HG03354 (cell line): Measurements from ENCODE around the gene S100A11.

Source experiments
- ATAC-seq: cut with Tn5 transposase; IDR thresholded peaks from one replicate; pipeline ENCODE4 v1.9.1; 2021; ENCODE audit warnings: mild to moderate bottlenecking; ENCODE audit not compliant: unreplicated experiment, poor library complexity, severe bottlenecking

S100A11 gene

DNA sequence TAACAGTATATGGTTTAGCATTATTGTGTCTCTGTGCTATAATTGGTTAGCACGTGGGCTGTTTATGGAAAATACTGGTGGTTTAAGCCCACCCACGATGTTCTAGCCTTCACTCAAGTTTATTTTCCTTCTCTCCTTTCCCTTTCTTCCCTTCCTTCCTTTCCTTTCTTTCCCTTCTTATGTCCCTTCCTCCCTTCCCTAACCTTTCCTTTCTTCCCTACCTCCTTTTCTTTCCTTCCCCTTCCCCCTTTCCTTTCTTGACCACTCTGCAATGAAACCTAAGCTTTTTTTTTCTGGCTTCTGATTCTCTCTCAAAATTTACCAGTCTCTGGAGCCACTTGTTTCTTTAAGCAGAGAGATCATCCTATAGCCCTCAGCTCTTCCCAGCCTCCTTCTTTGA is 29.8 kb downstream of the S100A11 start:
- ATAC-seq = no peak

DNA sequence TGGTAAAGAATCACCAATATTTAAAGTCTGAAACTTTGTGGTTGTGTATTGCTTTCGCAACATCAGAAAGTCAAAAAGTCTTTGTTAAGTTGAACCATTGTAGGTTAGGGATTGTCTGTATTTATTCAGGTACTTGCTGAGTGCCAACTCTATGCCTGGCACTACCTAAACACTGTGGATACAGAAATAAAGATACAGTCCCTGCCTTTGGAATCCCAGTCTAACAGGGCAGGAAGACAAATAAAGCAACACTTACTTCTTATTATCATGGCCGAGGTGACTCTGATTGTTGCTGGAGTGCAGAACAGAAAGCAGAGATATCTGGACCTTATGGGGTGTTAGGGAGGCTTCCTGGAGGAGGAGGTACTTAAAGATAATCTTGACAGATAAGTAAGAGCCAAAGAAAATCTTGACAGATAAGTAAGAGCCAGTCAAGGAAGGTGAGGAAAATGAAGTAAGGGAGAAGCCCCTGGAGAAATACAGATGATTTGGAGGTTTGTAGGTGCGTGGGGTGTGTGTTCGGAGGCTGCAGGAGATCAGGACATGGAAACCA is 31.4 kb downstream of the S100A11 start:
- ATAC-seq = no peak

DNA sequence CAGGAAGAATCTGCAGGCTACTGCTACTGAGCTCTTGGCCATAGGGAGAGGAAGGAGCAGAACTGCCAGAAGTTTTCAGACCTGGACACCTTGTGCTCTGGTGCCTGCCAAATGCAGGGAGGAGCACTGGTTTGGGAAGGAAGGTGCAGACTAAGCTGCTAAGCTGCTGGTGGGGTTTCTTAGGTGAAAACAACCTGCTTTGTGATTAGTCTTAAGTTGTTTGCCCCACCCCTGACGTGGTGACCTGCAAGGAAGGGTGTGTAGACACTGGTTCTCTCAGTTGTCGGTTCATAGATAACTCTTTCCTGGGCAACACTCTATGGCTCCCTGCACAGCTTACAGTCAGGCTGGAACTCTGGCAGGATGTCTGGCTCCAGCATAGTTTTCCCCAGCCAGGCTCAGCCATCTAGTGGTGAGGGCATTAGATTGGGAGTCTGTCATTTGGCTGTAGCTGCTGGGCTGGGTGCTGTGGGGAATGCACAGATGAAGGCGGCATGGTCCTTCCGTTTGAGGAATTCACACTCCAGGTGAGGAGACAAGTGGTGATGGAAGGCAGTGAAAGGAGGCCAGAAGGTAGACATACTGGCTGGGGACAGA is 32.9 kb downstream of the S100A11 start:
- no peak for ATAC-seq

DNA sequence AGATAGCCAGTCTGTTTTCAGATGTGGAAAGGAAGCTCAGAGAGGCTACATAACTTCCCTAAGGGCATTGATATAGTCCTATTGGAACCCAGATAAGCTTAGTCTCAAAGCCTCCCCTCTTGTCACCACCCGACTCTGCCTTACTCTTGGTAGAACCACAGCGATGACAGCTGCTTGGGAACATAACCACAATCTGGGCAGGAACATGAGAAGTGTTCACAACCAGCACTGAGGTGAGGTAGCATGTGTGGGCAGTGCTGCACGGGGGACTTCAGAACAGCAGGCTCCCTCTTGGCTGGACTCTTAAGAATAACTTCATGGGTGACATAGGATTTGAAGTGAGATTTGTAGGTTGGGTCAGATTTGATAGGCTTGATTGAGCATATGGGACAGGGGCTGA is 33.8 kb downstream of the S100A11 start:
- ATAC-seq = no peak

DNA sequence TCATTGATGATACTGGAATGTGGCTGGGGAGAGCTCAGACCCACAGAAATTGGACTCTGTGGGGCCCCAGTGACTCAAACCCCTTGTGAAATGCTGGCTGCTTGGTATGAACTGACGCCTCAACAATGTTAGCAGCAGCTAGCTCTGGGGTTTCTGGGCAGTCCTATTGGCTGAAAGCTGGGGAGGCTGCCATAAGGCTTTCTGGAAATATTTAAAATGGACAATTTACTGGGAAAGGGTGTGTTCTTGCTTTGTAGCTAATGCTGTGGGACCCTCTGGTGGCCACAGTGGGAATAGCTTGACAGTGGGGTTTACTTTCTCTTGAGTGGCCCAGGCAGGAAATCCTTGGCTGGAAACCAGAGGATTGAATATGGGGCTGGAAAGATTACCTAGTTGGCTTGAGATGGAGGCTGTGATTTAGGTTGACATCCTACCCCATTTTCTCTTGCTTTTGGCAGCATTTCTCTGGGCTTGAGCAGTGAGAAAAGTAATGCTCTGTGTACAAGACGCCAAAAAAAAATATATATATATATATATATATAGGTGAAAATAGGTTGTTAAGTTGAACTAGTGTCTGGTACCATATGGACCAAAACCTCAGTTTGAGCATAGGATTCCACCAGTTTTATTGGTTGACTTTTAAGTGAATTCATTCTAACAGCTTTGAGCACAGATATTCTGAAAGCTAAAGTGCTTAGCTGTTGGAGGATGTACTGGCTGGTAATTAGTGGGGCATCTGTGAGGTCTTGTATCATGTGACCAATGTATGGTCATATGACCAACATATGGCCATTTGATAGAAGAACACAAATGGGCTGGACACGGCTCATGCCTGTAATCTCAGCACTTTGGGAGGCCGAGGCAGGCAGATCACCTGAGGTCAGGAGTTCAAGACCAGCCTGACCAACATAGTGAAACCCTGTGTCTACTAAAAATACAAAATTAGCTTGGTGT is 34.9 kb downstream of the S100A11 start:
- peak; percentile 41 for ATAC-seq

DNA sequence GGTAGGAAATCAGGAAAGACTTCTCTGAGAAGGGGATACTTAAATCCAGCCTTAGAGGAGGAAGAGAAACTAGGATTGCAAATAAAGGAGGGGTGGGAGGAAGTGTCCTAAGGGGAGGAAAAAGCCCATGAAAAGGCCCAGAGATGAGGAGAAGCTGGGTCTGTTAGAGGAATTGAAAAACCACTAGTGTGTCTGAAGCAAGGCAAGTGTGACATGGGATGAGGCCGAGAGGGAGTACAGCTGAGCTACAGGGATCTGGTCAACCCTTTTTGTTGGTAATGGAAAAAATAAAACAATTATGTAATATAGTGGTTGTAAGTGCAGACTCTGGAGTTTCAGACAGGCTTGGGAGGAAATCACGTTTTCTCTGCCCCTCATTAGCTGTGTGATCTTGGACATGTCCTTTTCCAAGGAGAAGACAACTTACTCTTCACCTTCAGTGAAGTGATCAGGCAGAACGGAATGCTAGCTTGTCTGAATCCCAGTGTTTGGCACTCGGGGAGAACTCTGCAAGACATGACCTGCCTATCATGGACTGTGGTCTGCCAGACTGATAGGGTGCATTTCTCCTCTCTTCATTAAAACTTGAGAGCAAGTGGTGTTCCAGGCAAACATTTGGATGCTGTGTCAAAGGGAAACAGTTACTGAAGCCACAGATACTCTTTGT is 35.7 kb downstream of the S100A11 start:
- no peak for ATAC-seq

DNA sequence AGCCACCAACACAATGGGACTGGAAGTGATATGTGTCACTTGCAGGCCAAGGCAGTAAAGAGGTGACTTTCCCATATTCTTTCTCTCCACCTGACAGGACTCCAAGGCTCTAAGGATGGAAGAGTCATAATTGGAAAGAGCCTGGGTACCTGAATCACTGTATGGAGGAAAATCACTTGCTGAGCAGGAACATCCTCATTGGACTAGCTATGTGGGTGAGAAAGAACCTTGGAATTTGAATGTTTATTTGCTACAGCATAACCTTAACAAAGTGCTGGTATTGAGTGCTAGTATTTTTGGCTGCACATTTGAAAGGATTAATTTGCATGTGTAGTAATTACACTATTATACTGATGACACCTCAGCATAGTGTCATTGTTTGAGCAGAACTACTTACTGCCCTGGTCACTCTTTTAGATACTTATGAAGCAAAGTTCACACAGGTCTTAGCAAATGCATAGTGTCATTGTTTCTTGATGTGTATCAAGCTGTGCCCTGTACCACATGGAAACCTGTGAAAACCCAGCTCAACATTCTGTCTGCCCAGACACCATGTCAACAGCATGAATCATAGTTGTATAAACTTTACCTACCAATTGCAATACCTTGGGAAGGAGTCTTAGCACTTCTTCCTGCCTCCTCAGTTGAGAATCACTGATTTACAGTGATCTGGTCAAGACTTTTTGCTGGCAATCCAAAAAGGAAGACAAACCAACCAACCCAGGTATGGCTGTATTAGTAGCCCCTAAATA is 38.0 kb downstream of the S100A11 start:
- no peak for ATAC-seq

DNA sequence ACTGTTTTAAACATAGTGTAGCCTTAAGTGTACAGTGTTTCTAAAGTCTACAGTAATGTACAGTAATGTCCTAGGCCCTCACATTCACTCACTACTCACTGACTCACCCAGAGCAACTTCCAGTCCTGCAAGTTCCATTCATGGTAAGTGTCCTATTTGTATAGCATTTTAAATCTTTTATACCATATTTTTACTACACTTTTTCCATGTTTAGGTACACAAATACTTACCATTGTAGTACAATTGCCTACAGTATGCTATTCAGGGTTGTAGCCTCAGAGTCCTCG is 39.6 kb downstream of the S100A11 start:
- no peak for ATAC-seq

DNA sequence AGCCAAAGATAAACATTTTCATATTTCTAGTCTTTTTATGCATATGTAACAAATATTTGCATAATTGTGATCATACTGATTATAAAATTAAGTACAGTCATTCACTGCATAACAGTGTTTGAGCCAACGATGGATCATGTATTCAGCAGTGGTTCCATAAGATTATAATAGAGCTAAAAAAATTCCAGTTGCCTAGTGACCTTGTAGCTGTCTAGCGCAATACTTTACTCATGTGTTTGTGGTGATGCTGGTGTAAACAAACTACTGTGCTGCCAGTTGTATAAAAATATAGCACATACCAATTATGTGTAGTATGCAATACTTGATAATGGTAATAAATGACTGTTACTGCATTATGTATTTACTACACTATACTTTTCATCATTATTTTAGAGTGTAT is 41.0 kb downstream of the S100A11 start:
- no peak for ATAC-seq

DNA sequence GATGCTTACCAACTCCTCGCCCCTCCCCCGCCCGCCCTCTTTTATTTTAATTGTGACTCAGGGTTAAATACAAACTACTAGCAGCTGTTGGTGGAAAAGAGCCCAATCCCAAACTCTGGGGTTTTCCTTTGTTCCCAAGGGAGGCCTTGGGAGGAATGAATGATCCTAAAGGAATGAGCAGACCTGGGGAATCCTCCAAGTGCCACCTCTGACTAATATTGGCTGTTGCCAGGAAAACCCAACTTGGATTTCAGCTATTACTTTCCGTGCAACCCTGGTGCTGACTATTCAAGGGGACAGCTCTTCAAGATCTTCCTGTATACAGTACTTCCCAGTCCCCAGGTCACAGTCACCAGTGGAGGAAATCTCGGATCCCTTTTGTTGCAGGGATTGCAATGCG is 41.8 kb downstream of the S100A11 start:
- ATAC-seq = no peak

DNA sequence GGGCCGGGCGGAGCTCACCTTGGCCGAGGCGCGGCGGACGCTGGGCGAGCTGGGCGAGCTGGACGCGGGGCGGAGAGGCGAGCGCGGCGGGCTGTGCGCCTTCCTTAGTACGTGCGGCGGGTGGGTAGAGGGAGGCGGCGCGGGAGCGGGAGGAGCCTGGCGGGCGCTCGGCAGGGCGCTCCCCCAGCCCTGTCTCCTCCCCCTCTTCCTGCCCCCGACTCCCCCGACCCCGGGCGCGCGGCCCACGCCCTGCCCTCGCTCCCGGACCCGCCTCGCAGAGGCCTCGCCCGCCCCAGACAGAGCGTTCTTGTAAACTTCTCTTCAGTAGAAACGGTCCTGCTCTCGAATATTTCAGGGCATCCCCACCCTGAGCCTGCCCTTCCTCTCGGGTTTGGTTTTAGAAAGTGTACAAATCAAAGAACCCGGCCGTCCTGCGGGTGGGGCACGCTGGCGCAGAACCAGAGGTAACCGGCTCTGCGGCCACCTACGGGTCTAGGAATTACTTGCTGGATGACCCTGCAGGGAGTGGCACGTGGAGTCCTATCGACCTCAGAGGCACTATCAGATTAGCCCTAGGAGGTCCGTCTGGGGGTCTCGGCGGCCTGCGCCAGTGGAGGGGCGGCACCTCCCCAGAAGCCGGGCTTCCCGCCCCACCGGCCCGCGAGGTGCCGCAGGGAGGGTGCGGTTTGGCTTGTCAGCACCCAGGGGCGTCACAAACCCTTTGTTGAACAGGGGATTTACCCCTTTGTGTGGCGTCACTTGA is 42.9 kb downstream of the S100A11 start, which contains the start of gene S100A10:
Gene S100A10, minus strand, starts transcription at position 126 of the 763 bp plus-strand sequence. CDS start 7,629 bp downstream, outside the sequence.
- ATAC-seq = no peak

DNA sequence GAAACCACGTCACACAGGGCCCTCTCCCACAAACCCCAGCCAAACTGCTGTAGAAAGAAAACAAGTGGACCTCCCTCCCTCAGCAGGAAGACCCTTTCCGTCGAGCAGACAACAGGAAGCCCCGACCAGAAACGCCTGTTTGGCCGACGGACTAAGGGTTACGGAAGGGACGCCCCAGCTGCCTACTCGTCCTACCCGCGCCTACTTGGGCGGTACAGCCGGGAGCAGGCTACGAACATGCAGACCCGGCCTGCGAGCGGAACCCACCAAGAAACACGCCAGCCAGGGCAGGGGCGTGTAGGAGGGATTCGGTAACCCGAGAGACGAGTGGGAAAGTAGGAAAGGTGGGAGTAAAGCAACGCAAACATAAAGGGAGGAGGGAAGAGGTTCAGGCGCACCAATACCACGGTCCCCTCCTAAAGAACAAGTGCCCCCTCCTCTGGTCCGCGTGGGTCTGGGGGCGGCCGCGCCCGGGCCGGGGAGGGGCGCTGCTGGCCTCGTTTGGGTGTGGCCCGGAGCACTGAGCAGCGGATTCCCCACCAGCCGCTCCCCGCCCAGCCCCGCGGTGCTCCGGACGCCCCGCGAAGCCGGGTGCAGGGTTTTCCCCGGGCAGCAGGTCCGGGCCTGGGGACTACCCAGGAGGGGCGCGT is 43.6 kb downstream of the S100A11 start:
- no peak for ATAC-seq

DNA sequence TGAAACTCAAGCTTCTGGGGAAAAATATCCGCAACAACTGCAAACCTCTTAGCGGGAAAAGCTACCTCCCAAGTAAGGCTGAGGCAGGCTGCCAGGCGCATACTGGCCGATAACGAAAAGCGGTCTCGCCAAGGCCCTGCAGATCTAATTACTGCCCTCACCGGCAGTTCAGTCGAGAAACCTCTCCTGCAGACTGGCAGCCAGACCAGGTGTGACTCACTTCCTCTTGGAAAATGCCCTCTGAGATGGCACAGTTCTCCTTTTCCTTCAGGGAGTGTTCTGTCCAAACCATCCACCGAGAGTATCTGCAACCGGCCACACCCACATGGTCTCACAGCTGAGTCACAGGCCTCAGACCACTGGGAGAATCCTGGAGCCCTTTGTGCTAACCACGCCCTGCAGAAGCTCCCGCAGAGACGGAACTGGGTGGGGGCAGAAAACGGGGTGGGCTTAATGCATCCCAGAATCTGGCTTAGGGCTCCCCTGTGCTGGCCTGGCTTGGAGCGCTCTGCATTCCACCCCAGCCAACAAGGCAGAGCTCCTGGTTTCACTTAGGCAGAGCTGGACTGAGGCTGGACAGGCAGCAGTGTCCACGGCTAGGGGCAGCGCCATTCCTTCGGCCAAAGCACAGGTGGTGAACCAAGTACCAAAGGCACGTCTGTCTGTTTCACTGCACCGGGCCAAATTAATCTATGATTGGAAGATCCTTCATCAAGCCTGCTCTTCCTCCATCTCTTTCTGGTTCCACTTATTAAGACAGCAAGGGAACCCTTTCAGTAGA is 44.3 kb downstream of the S100A11 start:
- ATAC-seq = no peak

DNA sequence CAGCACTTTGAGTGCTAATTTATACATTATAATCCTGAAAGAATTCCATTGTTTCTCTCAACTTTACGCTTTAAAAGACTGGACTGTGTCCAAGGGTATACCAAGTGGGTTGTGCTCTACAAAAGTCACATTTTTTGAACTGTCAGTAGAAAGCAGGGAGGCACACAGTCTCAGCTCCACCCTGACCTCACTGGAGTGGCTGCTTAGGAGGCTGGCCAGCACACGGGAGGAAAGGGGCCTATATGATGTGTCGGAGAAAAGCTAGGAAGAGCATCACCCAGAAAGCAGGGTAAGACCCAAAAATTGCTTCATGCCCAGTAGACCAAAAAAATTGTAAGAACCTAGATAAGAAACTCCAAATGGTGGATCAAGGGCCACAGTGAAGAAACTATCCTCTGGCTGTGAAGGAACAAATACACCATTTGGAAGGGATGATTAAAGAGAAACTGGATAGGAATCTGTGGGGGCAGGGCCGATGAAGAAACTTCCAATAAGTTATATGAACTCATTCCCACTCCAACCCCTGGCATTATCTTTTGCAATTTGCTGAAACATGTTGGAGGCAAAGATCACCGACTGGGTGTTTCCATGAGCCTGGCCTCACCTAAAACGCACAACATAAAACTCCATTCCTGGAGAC is 45.0 kb downstream of the S100A11 start:
- ATAC-seq = no peak

DNA sequence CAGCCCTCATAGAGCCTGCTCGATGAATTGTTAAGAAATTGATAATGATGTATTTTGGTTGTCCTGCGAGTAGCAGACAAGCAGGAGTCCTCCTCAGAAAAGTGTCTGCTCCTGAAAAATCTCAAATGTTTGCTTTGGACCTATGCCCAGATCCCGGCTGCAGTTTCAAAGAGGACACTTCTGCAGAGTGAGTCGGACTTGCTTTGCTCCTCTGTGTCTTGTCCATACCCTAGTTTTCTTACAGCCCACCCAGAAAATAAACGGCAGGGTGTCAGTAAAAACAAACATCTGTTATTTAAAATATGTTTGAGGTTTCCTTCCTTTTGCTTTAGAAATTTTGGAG is 46.0 kb downstream of the S100A11 start:
- no peak for ATAC-seq

DNA sequence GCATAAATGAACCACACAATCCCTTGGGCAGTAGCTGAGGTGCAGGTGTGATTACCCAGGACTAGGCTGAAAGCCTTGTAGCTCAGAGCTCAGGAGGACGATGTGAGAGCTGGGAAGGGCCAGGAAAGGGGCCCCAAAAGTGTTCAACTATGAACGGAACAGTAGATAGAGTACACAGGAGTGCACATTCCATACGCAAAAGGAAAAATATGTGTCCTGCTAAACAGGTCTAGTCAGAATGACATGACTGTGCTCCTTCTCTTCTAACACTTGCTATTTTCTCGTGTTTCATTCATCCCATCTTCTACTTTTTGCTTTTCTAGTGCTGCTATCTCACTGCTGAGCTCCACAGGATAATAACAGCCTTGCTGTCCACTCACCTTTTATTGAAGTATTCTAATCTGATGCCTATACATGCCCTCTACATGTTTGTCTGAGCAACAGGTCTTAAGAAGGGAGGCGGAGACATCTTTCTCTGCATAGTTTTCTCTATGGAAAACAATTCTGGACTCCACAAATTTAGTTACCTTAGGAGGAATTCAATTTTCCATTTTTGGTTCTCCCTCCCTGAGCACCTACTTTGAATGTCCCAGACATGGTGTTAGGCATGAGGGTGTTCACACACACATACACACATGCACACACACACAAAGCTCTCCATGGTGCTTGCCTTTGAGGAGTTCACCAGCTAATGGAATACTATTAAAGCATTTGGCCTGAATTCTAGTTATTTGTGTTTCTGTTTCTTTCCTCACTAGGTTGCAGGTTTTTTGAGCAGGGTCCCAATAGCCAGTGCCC is 46.5 kb downstream of the S100A11 start:
- no peak for ATAC-seq
